Testis (tissue), 2 donors: Measurements from ENCODE around the gene CCDC178.

Source experiments
- CTCF ChIP-seq, 3 experiments: fragments of 450-650 bp in 2 of 3; fragments of 200-600 bp in 1 of 3; sonication (generic) in 1 of 3; IDR thresholded peaks; one replicate each; pipeline ENCODE4 v1.5.1; 2016 to 2019; ENCODE audit warnings: antibody characterized with exemption in 3 of 3, mild to moderate bottlenecking in 2 of 3, moderate library complexity in 1 of 3
- POLR2A ChIP-seq: fragments of 450-650 bp; IDR thresholded peaks from one replicate; pipeline ENCODE4 v1.6.1; 2017; ENCODE audit warnings: antibody characterized with exemption, mild to moderate bottlenecking, moderate library complexity

DNA sequence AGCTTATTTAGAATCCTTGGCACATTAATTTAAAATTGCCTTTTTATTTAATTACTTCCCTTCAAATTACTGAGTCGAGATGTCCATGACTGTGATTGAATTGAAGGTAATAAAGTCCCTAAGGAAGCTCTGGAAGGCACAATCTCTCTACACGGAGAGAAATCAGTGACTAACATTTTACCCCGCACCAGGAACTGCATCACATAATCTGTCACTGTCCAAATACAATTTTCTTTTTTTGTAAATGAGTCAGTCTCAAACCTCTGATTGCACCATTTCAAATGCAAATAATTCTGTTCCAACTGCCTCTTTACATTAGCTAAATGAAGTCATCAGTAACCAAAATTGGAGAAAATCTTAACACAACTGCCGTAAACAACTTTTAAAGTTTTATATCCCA, 311.9 kb downstream of the CCDC178 start:
- TF ChIP-seq CTCF (IDR thresholded peaks at IDR 0.05) (no peak), POLR2A (no peak)
